OCI-LY7 (cell line): ENCODE data around the gene STYXL1. TPM values are rescaled to one million over a fixed set of nuclear protein-coding genes. Genes with fewer than 3 reads are reported as not detected.

Experiments used
- BruUV-seq: library from RNA; stranded (reverse); fragments of 400-500 nt; replicated peaks from 2 replicates; lab custom pipeline; 2021; lab: Mats Ljungman, UMichigan
- CTCF ChIA-PET: fragments of 300-600 bp; sonication (Branson Sonifier 250); formaldehyde crosslinking; loops from one replicate; lab custom pipeline; 2022; ENCODE audit warnings: antibody characterized with exemption; ENCODE audit not compliant: unreplicated experiment; lab: Charles Lee
- POLR2A ChIA-PET: fragments of 300-600 bp; sonication (Branson Sonifier 250); formaldehyde crosslinking; loops from one replicate; lab custom pipeline; 2022; ENCODE audit warnings: antibody characterized with exemption; lab: Charles Lee
- DNase-seq: peaks from one replicate; pipeline ENCODE4 v3.0.0-alpha.2; 2015; ENCODE audit warnings: low spot score
- H2AFZ ChIP-seq: fragments of 200-600 bp; sonication (generic), shearing (Covaris generic); 2 replicates; pipeline ENCODE4 v1.6.1; 2014; ENCODE audit warnings: mild to moderate bottlenecking, antibody characterized with exemption, low read length, moderate library complexity
- H3K27ac ChIP-seq: fragments of 200-600 bp; sonication (generic); 2 replicates; pipeline ENCODE4 v1.5.1; 2014; ENCODE audit warnings: mixed run types, low read depth, mild to moderate bottlenecking, moderate library complexity, low read length, inconsistent platforms; ENCODE audit not compliant: poor library complexity, severe bottlenecking
- H3K36me3 ChIP-seq: fragments of 200-600 bp; sonication (generic); 2 replicates; pipeline ENCODE4 v1.6.1; 2014; ENCODE audit warnings: mild to moderate bottlenecking, antibody characterized with exemption, low read length, moderate library complexity, mixed read lengths; ENCODE audit not compliant: insufficient read depth
- H3K4me1 ChIP-seq: fragments of 200-600 bp; sonication (generic); 2 replicates; pipeline ENCODE4 v1.5.1; 2014; ENCODE audit warnings: mild to moderate bottlenecking, low read length; ENCODE audit not compliant: insufficient read depth, poor library complexity, severe bottlenecking
- H3K4me2 ChIP-seq: fragments of 200-600 bp; sonication (generic); 2 replicates; pipeline ENCODE4 v1.6.1; 2014; ENCODE audit warnings: mild to moderate bottlenecking, low read length
- H3K4me3 ChIP-seq: fragments of 200-600 bp; sonication (generic); 2 replicates; pipeline ENCODE4 v1.5.1; 2014; ENCODE audit warnings: mild to moderate bottlenecking, low read depth, low read length; ENCODE audit not compliant: poor library complexity, severe bottlenecking
- H3K79me2 ChIP-seq: fragments of 200-600 bp; sonication (generic); 2 replicates; pipeline ENCODE4 v1.6.1; 2016; ENCODE audit warnings: low read depth, mild to moderate bottlenecking, low read length, moderate library complexity, mixed read lengths; ENCODE audit not compliant: insufficient read depth
- H3K9me2 ChIP-seq: fragments of 200-600 bp; sonication (generic); 2 replicates; pipeline ENCODE4 v1.6.1; 2016; ENCODE audit warnings: mild to moderate bottlenecking, low read length, mixed read lengths; ENCODE audit not compliant: insufficient read depth
- H3K9me3 ChIP-seq: fragments of 200-600 bp; sonication (generic); 2 replicates; pipeline ENCODE4 v1.6.1; 2014; ENCODE audit warnings: mild to moderate bottlenecking, mixed run types, low read length, mixed read lengths
- H4K20me1 ChIP-seq: fragments of 200-600 bp; sonication (generic); 2 replicates; pipeline ENCODE4 v1.6.1; 2014; ENCODE audit warnings: mild to moderate bottlenecking, antibody characterized with exemption, low read length, moderate library complexity, mixed read lengths; ENCODE audit not compliant: insufficient read depth
- CTCF ChIP-seq: fragments of 200-600 bp; sonication (generic); conservative IDR thresholded peaks from 2 replicates; pipeline ENCODE4 v1.5.1; 2014; ENCODE audit warnings: mild to moderate bottlenecking, antibody characterized with exemption, low read length, moderate library complexity, mixed read lengths
- EZH2phosphoT487 ChIP-seq: fragments of 200-600 bp; sonication (generic); IDR thresholded peaks from 2 replicates; pipeline ENCODE4 v1.6.1; 2018; ENCODE audit warnings: low read depth, borderline replicate concordance, mild to moderate bottlenecking, mixed run types, antibody characterized with exemption, low read length, moderate library complexity, mixed read lengths
- intact Hi-C: fragments of 100-400 bp; cut with micrococcal nuclease; formaldehyde crosslinking; loops from one replicate; pipeline ENCODE4 v1.10.0; 2022; ENCODE audit not compliant: unreplicated experiment
- total RNA-seq, 2 experiments: library from RNA; depleted of rRNA in 1 of 2; stranded (reverse); fragments of >200 nt in 1 of 2; shearing (Covaris generic) in 1 of 2; gene quantifications; 2 replicates each; pipeline ENCODE4 v1.2.3, GENCODE V29; 2014 to 2022

STYXL1 gene
- total RNA-seq, 2 experiments from 2014 or later: 27.6 to 37.4 TPM

- DNase-seq: no peak
- H3K4me3 ChIP-seq: no peak overlapping the region
- no peak overlapping the region for H3K4me2 ChIP-seq
- H4K20me1 ChIP-seq: no peaks in the 10 kb centered on the region
- H3K9me3 ChIP-seq: no peaks in the 10 kb centered on the region
- no TSS peak for BruUV-seq
- H3K79me2 ChIP-seq: no peaks in the 10 kb centered on the region
- CTCF ChIA-PET: interaction anchor here (1.5 kb wide), 1 partner anchor 14 kb away, joined by 4 read pairs; no protein-coding TSS in a partner anchor
- no peak overlapping the region for H2AFZ ChIP-seq
- peaks cover 1% of the 10 kb centered on the region for H3K4me1 ChIP-seq
- no peak for TF ChIP-seq CTCF
- no peak for TF ChIP-seq EZH2phosphoT487
- peaks cover 13% of the 10 kb centered on the region; the same call in 1 of the 2 replicates for H3K36me3 ChIP-seq
- POLR2A ChIA-PET: no interaction called here
- H3K9me2 ChIP-seq: no peaks in the 10 kb centered on the region
- intact Hi-C loops: no loop called here
- H3K27ac ChIP-seq: no peak overlapping the region
Observed at GRCh38 chr7:75989500-75990388, 58.1 kb downstream of the STYXL1 start.

DNA sequence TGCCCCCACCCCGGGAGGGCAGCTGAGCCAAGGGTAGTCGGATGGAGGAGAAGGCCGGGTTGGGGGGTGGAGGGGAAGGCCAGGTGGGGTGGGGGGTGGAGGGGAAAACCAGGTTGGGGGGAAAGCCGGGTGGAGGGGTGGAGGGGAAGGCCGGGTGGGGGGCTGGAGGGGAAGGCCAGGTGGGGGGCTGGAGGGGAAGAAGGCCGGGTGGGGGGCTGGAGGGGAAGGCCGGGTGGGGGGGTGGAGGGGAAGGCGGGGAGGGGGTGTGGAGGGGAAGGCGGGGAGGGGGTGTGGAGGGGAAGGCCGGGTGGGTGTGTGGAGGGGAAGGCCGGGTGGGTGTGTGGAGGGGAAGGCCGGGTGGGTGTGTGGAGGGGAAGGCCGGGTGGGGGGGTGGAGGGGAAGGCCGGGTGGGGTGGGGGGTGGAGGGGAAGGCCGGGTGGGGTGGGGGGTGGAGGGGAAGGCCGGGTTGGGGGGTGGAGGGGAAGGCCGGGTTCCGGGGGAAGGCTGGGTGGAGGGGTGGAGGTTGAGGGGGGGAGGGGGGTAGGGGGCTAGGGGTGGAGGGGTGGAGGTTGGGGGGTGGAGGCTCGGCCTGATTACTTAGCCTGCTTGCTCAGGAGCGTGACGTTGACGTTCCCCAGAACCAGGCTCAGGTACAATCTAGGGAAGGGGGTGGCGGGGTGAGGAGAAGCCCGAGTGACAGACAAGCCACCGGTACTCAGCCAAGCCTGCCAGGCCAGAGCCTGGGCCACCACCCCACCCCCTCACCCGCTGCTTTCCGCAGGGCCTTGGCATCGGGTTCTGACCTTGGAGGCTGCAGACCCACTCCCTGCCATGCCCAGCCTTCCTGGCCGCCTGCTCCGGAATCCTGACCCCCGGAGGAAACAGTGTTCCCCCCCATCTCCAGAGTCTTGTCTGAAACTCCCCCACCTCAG lies 59.0 kb downstream of the STYXL1 start:
- H3K9me2 ChIP-seq: no peaks in the 10 kb centered on the region
- no peaks in the 10 kb centered on the region for H4K20me1 ChIP-seq
- POLR2A ChIA-PET: no interaction called here
- no peak for DNase-seq
- H3K36me3 ChIP-seq: peaks cover 13% of the 10 kb centered on the region; the same call in 1 of the 2 replicates
- no peaks in the 10 kb centered on the region for H3K79me2 ChIP-seq
- H3K4me2 ChIP-seq: no peak overlapping the region
- H2AFZ ChIP-seq: no peak overlapping the region
- no peak overlapping the region for H3K4me3 ChIP-seq
- intact Hi-C loops: no loop called here
- CTCF ChIA-PET: interaction anchor here (1.5 kb wide), 1 partner anchor 13 kb away, joined by 4 read pairs; no protein-coding TSS in a partner anchor
- no peaks in the 10 kb centered on the region for H3K9me3 ChIP-seq
- TF ChIP-seq EZH2phosphoT487 (no peak), CTCF (no peak)
- no peaks in the 10 kb centered on the region for H3K4me1 ChIP-seq
- BruUV-seq: no TSS peak
- no peak overlapping the region for H3K27ac ChIP-seq
